Measurements from ENCODE around the gene LARGE1.
A peak's percentile ranks its signal among the peaks of the same experiment; 100 is the strongest.

LARGE1 gene

DNA sequence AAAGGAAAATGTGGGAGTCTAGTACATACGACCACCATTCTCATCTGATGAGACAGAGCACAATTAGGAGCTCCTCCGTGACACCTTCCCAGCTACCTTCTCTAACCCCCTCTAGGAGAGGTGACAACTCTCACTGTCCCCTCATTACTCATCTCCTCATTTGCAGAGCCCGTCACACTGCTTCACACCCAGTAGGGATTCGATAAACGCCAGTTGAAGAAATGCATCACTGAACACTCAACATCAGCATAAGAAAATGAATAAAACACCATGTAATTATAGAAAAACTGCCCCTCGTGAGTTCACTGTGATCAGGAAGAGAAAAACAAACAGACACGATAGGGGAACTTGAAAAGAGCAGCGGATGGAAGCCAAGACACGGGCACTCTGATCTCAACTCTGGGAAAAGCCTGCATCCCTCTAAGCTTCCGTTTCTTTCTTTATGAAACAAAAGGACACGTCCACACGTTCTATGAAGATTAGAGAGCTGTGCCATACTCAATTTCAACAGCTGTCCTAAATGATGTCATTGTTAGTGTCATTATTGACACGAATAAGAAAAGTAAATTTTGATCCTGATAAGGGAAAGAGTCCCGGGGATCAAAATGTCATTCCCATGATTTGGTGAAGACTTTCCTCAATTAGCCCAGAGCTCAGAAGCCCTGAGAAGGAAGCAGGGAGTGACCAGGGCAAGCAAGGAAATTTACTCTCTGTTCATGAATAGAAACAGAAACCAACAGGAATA lies 356.9 kb downstream of the LARGE1 start:
- no peak for DNase-seq (ENCODE audit: low spot score)

DNA sequence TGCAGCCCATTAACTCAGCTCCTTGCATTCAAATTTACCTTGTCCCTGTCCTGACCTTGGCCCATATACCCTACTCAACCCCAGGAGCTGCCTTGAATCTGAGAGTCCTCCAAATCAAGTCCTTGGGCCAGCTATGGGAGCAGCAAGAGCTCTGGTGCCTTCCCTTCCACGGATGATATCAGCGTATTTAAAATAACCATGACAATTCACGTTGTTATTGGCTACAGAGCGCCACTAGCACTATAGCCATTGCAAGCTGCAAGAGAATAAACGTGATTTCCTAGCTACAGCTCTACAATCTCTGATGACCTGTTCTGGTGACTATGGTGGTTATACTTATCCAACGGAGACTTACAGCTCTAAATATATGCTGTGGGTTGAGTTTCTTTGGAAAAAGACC lies 357.8 kb downstream of the LARGE1 start:
- DNase-seq (ENCODE audit: low spot score) = no peak

DNA sequence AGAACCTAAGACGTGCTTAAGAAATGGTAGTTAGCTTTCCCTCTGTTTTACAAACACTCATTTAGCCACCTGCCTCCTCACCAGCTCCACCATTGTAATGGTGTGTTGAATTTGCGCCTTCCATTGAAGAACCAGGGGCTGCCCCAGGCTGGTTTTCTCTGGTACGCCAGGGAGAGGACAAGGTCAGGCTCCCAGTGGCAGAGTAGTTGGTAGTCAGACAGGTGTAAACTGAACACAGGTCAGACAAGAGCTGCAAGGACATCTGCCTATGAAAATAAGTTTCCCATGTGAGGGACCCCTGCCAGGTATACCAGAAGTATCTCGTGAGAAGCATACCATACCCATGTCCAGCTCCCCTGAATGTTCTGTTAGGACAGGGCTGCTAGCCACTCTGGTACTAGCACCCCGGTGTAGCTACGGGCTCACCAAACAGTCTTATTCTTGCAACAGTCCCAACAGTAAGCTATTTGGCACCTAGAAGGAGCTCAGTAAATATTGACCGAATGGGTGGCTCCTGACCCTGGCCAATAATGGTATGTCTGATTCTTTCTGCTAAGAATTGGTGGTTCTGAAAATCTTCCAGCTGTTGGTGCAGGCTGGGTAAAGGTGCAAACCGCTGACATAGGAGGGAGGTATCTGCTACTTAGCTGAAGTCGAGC lies 359.0 kb downstream of the LARGE1 start:
- no peak for DNase-seq (ENCODE audit: low spot score)

DNA sequence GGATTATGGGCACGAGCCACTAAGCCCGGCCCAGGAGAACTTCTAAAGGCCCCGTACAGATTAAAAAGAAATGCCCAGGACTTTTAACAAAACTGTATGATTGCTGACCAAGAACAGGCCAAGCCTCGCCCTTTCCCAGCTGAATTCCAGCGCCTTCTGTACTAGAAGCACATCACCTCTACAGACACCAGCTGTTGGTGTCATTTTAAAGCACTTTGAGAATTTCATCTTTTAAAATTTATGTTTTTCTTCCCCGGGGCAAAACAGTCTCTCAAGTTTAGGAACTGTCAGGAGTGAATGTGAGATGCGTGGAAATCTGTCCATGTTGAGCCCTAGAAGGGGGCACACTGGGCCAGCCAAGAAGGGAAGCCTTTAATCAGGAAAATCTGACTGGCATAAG lies 362.4 kb downstream of the LARGE1 start:
- DNase-seq (ENCODE audit: low spot score) = no peak

DNA sequence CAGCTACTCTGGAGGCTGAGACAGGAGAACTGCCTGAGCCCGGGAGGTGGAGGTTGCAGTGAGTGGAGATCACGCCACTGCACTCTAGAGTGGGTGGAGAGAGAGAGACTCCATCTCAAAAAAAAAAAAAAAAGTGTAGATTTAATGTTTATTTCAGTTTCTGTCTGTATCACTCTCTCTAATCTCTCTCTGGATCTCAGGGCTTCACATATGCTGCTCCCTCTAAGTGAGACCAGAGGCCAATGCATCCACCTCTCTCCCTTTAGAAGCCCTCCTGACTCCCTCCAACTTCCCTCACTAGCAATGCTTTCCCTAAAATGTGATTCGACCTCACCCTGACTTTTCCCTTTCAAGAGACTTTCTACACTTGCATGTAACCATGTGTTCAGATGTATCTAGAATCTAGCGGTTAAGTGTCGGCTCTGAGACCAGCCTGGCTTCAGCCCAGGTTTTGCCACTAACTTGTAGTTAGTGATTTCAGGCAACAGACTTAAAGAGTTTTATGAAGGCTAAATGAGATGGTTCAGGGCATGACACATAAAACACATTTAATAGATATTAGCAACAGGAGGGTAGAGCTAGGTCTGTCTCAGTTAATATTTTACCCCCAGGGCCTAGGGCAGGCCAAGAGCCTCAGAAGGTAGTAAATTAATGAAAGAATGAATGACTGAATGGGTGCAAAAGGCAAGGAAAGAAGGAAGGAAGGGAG lies 364.3 kb downstream of the LARGE1 start:
- no peak for DNase-seq (ENCODE audit: low spot score)

DNA sequence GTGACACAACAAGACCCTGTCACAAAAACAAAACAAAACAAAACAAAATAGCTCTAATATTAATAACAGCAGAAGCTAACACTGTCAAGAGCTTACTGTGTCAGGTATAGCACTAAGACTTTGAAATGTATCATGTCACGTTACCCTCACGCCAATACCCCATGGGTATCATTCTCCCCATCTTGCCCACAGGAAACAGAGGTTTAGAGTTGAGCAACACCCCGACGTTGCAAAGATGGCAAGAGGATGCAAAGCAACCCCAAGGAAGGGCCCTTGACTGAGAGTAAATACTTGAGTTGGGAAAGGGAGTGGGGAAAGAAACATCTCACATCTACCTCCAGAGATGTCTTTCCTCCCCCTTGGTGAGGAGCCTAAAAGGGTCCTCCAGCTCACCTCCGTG lies 366.8 kb downstream of the LARGE1 start:
- DNase-seq (ENCODE audit: low spot score) = no peak

DNA sequence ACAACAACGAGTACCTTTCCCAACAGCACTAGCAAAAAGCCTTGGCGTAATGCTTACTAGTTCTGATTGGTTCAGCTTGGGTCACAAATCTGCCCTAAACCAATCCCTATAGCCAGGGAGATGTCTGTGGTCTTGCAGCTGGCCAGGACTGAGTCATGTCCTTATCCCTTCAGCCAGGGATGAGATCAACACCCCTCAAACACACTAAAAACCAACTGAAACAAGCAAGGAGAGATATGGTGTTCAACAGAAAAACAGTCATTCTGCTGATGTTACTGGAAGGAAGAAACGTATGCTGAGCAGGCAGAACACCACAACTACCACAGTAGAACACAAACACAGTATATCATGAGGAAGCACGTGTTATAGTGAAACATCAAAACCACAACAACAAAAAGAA lies 375.6 kb downstream of the LARGE1 start:
- peak; percentile 71 for DNase-seq (ENCODE audit: low spot score)

DNA sequence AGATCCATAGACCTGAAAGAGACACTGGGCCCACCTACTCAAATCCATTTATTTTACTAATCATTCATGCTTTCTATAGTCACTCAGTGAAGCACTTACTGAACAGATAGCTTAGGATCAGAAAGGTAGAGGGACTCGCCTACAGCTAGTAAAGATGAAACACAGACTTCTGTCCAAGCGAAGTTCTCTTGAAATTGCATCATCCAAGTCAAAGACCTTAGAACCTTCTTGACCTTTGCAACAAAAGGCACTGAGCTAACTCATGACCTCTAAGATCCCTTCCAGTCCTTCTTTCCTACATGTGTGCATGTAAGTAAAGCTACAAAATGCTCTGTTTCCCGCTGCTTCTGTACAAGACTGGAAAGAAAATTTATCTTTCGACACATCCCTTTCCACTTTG lies 377.6 kb downstream of the LARGE1 start:
- DNase-seq (ENCODE audit: low spot score) = no peak

DNA sequence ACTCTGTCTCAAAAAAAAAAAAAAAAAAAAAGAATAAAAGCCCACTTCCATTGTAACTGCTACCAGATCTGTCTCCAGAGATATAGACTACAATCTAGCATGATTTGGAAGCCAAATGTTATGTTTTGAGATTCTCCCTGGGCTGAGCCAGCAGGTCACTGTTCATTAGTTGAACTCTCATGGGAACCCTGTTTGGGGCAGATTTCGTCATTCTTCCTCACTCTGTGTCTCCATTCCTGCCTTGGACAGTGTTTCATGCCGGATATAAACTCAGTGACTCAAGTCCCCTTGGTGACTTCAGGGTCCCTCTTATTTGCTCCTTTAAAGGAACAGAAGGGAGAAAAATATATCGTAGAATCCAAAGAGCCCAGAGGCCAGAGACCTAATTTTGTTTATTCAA lies 378.1 kb downstream of the LARGE1 start:
- DNase-seq (ENCODE audit: low spot score) = peak; percentile 35

DNA sequence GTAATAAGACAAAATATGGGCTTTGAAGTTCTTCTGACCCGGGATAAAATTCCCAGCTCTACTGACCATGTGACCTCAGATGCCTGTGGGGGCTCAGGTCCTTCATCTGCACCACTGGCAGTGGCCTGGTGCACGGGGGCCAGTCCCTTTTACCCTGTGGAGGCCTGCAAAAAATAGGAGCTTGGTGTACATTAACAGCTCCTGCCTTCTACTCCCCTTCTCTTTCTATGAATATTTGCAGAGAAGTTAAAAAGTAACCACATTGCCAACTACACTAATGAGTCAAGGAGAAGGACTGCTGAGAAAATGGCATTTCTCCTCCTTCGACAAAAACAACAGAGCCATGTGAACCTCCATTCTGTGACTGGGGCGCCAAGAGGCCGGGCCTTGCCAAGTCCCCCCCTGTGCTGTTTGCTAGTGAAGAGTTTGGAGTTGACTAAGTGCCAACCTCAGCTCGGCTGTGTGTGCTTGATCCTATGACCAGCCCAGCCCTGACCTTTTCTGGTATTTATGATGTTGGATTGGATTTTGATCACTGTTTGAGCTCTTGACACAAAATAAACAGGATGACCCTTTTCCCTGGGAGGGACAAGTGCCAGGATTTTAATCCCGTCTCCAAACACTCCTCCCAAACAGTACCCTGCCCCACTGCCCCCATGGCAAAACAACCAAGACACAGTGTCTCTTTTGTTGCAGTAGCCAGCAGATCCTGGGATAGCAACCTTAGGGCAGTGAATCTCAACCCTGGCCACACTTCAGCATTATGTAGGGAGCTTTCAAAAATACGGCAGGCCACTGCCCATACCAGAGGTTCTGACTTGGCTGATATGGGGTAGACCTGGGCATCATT lies 380.1 kb downstream of the LARGE1 start:
- DNase-seq (ENCODE audit: low spot score) = peak; percentile 39

DNA sequence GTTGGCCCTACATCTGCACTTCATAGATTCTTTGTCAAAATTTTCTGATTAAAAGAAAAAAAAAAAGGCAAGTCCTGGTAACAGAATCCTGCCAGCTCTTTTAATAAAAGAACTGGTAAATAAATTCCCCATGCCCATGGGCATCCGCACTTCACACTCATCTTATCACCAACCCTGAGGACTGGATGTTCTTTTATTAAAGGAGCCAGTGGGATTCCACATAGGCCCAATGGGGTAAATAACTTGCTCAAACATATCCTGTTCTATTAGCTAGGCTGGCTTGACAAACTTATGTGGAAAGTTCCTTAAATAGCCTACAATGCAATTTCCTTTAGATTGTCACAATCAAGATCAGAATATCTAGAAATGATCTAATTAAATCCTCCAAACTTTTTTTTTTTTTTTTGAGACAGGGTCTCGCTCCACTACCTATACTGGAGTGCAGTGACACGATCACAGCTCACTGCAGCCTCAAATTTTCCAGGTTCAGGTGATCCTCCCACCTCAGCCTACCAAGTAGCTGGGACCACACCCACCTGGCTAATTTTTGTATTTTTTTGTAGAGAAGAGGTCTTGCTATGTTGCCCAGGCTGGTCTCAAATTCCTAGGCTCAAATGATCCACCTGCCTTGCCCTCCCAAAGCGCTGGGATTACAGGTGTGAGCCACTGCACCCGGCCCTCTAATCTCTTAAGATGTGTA lies 380.9 kb downstream of the LARGE1 start:
- no peak for DNase-seq (ENCODE audit: low spot score)

DNA sequence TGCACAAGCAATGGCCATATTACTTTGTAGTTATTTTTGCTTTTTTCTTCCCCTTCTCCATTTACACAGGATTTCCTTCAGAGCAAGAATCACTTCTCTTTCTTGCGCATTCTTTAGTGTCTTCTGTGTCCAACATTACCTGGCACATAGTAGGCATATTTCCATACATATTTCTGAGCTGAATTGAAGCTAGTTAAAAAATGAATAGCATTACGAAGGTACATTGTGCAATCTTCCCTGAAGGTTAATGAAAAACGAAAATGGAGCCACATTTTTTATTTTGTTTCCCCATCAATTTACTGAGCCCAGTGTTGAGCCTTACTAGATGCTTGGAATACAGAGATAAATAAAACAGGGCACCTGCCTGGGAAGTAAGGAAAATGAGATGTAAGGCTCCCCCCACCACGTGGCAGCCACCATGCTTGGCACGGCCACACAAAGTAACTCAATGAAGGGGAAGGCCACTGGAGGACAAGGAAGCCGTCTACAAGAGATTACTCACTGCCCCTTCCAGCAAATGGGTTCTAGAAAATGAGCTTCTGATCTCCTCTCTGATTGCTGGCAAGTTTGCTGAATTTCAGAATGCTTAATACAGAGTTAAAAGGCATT lies 381.9 kb downstream of the LARGE1 start:
- no peak for DNase-seq (ENCODE audit: low spot score)

DNA sequence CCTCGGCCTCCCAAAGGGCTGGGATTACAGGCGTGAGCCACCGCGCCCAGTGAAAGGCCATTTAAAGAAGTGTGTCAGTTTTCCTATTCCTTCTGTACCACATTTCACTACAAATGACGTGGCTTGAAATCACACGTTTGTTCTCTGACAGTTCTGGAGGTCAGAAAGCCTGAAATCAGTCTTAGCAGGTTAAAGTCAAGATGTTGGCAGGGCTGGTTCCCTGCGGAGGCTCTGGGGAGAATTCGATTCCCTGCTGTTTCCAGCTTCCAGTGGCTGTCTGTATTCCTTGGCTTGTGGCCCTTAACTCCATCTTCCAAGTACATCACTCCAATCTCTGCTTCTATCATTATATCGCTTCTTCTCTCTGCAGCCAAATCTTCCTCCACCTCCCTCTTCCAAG lies 383.2 kb downstream of the LARGE1 start:
- DNase-seq (ENCODE audit: low spot score) = no peak

DNA sequence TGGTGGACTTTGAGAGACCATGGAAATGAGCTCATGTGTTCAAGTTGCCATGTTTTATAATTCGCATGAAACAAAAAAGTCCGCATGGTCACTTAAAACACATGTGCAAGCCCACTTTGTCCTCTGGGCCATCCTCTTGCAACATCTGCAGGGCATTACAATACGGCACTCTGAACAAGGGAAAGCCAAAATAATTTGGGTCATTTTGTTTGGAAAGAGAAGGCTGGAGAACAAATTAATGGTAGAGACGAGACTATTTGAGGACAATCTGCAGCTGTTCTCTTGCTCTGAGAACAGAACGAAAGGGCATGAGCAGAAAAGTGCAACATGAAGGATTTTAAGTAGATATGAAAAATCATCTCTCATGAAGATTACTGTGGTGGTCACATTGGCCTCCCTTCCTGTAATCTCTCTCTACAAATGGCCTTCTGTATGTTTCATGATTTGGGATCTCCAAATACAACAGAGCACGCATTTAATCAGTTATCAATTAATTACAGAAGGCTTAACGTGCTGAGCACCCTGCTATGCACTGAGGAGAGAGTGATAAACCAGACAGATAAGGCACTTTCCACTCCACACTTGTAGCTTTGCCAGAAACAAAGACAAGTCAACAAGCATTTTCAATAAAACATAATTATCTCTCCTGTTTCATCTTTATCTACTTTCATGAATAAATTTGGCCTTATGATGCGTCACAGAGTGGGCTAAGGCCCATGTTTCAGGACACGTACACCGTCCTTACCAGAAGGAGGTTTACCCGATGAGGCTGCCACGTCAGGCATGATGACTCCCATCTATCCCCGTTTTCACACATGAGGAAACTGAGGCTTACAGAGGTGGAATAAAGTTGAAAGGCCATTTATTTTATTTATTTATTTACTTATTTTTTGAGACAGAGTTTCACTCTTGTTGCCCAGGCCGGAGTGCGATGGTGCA lies 384.1 kb downstream of the LARGE1 start:
- no peak for DNase-seq (ENCODE audit: low spot score)

DNA sequence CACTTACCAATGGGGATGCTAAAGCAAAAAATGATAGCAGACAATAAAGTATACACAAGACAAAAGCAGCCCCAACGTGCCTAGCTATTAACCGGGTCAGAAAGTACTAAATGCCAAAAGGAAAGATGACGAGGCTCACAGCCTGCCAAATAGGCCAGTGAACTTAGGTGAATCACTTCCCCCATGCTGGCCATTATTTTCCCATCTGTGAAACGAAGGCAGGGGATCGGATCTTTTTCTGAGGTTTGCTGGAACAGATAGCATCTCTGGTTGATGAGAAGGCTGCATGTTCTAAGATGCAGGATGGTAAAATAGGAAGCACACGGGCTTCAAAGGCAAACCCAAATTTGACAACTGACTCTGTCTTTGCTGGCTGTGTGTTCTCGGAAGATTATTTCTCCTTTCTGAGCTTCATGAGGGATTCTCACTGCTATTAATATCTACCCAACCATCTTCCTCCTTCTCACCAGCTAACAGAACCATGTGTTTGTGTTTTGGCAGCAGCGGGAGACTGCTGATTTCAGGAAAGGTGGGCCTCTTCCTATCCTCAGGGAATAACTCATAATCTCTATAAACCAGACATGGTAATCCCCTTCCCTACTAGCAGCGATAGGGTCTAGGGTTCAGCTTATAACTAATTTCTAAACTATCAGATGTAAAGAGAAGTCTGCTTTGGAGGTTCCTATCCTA lies 390.7 kb downstream of the LARGE1 start:
- DNase-seq (ENCODE audit: low spot score) = peak; percentile 79

DNA sequence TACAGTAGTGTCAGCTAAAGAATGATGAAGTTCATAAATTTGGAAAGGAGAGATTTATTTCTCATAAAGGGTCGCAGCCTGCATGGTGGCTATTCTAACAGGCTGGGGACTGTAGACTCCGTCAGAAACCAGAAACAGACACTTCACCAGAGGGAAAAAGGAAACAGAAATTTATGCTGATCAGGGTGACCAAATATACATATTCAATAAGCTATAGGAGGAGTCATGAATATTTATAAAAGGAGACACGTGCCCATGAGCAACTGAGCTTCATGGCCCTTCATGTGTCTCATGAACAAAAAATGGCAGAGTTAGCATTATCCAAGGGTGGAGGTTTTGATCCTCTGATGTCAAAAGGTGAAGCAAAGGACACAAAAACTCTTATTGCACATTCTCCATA lies 392.1 kb downstream of the LARGE1 start:
- DNase-seq (ENCODE audit: low spot score) = no peak

DNA sequence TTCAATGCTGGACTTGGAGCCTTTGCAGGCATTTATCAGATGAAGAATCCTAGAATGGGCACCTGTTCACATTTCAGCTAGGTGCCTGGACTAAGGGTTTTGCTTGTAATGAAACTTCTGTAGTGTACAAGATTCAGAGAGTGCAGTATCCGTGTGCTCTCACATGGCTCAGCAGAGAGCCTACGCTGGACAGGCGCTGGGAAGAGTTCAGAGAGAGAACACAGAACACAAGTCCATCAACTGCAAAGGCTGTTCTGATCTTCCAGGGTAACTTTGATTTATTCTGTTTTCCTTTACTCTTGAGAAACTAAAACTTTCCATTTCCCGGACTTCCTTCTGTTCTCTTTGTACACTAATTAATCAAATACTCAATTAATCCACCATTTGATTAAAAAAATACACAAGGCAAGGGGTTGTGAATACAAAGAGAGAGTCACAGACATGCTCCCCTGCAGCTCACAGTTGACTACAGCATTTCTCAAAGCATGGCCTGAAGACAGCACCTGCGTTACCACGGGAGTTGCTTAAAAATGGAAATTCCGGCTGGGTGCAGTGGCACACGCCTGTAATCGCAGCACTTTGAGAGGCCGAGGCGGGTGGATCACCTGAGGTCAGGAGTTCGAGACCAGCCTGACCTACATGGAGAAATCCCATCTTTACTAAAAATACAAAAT lies 393.7 kb downstream of the LARGE1 start:
- DNase-seq (ENCODE audit: low spot score) = no peak

DNA sequence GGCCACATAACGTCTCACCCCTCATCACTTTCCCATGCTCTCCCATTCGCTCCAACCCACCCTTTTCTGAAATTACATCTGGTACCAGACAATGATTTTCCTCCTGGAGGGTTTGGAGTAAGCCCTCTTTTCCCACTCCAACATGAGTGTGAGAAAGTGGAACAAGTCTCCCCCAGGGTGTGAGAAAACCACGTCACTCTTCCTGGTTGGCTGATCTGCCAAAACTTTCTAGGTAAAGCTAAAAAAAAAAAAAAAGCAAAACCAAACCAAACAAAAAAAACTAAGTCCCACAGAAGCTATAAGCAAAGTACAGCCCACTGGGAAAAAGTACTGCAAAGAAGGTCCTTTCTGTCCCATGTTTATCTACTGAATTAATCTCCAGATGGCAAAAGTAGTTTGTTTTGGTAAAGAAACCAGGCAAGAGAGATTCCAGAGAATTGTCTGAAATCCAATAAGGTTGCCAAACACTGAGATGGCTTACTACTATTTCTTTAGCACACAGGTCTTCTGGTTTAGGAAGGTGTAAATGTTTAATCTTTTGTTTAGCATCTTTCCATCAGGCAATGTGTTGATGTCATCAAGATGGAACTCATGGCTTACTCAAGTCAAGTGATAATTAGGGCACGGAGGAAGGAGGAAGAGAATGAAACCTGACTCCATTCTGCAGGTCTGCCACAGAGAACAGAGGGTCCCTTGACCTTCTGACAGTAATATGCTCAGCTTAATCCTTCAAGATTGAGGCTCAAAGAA lies 395.6 kb downstream of the LARGE1 start:
- no peak for DNase-seq (ENCODE audit: low spot score)
